WI38 (cell line): ENCODE results near the gene USP17L13.
"Not testable (repeated sequence)": the region's sequence is repeated elsewhere in the genome, so short reads cannot be mapped to it uniquely, and the experiment has no call there.

ENCODE experiments used
- H3K4me3 ChIP-seq: 2 replicates; pipeline ENCODE4 v1.5.1; 2011; ENCODE audit warnings: low read depth, mild to moderate bottlenecking, control low read depth, low read length

USP17L13 gene, protein sequence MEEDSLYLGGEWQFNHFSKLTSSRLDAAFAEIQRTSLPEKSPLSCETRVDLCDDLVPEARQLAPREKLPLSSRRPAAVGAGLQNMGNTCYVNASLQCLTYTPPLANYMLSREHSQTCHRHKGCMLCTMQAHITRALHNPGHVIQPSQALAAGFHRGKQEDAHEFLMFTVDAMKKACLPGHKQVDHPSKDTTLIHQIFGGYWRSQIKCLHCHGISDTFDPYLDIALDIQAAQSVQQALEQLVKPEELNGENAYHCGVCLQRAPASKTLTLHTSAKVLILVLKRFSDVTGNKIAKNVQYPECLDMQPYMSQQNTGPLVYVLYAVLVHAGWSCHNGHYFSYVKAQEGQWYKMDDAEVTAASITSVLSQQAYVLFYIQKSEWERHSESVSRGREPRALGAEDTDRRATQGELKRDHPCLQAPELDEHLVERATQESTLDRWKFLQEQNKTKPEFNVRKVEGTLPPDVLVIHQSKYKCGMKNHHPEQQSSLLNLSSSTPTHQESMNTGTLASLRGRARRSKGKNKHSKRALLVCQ

DNA sequence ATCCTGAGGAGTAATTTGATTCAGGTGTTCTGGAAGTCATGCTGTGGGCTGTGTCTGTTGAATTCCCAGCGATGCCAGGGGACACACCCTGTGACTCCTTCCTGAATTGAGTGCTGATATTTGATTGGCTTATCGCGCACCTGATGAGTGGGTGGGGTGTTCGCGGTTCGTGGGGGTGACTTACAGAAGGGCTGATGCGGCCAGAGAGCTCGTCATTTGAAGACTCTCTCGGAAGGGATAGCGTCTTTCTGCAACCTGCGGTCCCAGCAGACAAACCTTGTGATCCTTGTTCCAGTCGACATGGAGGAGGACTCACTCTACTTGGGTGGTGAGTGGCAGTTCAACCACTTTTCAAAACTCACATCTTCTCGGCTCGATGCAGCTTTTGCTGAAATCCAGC lies at the start of gene USP17L13:
USP17L13 (plus strand) TSS at position 301 of the 400 bp plus-strand sequence; CDS start at position 301, 0 bp downstream.
- H3K4me3 ChIP-seq = not testable (repeated sequence)

DNA sequence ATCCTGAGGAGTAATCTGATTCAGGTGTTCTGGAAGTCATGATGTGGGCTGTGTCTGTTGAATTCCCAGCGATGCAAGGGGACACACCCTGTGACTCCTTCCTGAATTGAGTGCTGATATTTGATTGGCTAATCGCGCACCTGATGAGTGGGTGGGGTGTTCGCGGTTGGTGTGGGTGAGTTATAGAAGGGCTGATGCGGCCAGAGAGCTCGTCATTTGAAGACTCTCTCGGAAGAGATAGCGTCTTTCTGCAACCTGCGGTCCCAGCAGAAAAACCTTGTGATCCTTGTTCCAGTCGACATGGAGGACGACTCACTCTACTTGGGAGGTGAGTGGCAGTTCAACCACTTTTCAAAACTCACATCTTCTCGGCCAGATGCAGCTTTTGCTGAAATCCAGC lies 14.3 kb upstream of the USP17L13 start, which contains the start of gene USP17L10:
USP17L10 (plus strand) TSS at position 301 of the 400 bp plus-strand sequence; CDS start at position 301, 0 bp downstream.
- H3K4me3 ChIP-seq = not testable (repeated sequence)

DNA sequence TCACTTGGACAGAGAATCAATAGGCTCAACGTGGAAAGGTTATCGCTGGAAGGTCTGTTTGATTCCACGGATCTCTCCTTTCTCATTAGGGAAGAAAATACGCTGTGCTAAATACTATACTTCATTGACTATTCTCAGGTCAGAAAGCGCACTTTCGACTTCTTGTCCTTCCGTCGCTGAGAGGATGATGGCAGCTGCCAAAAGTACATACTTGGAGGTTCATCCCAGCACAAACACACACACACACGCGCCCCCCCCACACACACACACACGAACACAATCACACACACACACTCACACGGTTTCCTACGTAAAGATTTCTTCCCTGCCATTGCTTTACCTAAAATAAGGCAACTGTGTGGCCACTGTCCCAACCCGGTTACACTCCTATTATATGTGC lies 10.0 kb upstream of the USP17L13 start:
- H3K4me3 ChIP-seq = not testable (repeated sequence)

DNA sequence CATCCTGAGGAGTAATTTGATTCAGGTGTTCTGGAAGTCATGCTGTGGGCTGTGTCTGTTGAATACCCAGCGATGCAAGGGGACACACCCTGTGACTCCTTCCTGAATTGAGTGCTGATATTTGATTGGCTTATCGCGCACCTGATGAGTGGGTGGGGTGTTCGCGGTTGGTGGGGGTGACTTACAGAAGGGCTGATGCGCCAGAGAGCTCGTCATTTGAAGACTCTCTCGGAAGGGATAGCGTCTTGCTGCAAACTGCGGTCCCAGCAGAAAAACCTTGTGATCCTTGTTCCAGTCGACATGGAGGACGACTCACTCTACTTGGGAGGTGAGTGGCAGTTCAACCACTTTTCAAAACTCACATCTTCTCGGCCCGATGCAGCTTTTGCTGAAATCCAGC lies 9.6 kb upstream of the USP17L13 start, which contains the start of gene USP17L11:
USP17L11 (plus strand) TSS at position 301 of the 400 bp plus-strand sequence; CDS start at position 301, 0 bp downstream.
- H3K4me3 ChIP-seq = not testable (repeated sequence)

DNA sequence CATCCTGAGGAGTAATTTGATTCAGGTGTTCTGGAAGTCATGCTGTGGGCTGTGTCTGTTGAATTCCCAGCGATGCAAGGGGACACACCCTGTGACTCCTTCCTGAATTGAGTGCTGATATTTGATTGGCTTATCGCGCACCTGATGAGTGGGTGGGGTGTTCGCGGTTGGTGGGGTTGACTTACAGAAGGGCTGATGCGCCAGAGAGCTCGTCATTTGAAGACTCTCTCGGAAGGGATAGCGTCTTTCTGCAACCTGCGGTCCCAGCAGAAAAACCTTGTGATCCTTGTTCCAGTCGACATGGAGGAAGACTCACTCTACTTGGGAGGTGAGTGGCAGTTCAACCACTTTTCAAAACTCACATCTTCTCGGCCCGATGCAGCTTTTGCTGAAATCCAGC lies 4.8 kb upstream of the USP17L13 start, which contains the start of gene USP17L12:
USP17L12 (plus strand) TSS at position 301 of the 400 bp plus-strand sequence; CDS start at position 301, 0 bp downstream.
- H3K4me3 ChIP-seq = not testable (repeated sequence)

DNA sequence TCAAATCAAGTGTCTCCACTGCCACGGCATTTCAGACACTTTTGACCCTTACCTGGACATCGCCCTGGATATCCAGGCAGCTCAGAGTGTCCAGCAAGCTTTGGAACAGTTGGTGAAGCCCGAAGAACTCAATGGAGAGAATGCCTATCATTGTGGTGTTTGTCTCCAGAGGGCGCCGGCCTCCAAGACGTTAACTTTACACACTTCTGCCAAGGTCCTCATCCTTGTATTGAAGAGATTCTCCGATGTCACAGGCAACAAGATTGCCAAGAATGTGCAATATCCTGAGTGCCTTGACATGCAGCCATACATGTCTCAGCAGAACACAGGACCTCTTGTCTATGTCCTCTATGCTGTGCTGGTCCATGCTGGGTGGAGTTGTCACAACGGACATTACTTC lies 5.6 kb downstream of the USP17L13 start:
- not testable (repeated sequence) for H3K4me3 ChIP-seq

DNA sequence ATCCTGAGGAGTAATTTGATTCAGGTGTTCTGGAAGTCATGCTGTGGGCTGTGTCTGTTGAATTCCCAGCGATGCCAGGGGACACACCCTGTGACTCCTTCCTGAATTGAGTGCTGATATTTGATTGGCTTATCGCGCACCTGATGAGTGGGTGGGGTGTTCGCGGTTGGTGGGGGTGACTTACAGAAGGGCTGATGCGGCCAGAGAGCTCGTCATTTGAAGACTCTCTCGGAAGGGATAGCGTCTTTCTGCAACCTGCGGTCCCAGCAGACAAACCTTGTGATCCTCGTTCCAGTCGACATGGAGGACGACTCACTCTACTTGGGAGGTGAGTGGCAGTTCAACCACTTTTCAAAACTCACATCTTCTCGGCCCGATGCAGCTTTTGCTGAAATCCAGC lies 9.4 kb downstream of the USP17L13 start, which contains the start of gene USP17L15:
USP17L15 (plus strand) TSS at position 301 of the 400 bp plus-strand sequence; CDS start at position 301, 0 bp downstream.
- not testable (repeated sequence) for H3K4me3 ChIP-seq

DNA sequence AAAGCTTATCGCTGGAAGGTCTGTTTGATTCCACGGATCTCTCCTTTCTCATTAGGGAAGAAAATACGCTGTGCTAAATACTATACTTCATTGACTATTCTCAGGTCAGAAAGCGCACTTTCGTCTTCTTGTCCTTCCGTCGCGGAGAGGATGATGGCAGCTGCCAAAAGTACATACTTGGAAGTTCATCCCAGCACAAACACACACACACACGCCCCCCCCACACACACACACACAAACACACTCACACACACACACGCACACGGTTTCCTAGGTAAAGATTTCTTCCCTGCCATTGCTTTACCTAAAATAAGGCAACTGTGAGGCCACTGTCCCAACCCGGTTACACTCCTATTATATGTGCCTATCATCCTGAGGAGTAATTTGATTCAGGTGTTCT lies 13.8 kb downstream of the USP17L13 start:
- not testable (repeated sequence) for H3K4me3 ChIP-seq

DNA sequence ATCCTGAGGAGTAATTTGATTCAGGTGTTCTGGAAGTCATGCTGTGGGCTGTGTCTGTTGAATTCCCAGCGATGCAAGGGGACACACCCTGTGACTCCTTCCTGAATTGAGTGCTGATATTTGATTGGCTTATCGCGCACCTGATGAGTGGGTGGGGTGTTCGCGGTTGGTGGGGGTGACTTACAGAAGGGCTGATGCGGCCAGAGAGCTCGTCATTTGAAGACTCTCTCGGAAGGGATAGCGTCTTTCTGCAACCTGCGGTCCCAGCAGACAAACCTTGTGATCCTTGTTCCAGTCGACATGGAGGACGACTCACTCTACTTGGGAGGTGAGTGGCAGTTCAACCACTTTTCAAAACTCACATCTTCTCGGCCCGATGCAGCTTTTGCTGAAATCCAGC lies 18.9 kb downstream of the USP17L13 start, which contains the start of gene USP17L17:
USP17L17 (plus strand) TSS at position 301 of the 400 bp plus-strand sequence; CDS start at position 301, 0 bp downstream.
- H3K4me3 ChIP-seq = not testable (repeated sequence)

DNA sequence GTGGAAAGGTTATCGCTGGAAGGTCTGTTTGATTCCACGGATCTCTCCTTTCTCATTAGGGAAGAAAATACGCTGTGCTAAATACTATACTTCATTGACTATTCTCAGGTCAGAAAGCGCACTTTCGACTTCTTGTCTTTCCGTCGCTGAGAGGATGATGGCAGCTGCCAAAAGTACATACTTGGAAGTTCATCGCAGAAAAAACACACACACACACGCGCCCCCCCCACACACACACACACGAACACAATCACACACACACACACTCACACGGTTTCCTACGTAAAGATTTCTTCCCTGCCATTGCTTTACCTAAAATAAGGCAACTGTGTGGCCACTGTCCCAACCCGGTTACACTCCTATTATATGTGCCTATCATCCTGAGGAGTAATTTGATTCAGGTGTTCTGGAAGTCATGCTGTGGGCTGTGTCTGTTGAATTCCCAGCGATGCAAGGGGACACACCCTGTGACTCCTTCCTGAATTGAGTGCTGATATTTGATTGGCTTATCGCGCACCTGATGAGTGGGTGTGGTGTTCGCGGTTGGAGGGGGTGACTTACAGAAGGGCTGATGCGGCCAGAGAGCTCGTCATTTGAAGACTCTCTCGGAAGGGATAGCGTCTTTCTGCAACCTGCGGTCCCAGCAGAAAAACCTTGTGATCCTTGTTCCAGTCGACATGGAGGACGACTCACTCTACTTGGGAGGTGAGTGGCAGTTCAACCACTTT lies 23.4 kb downstream of the USP17L13 start, which contains the start of gene USP17L18:
USP17L18 (plus strand) TSS at position 678 of the 728 bp plus-strand sequence; CDS start at position 678, 0 bp downstream.
- H3K4me3 ChIP-seq = not testable (repeated sequence)

DNA sequence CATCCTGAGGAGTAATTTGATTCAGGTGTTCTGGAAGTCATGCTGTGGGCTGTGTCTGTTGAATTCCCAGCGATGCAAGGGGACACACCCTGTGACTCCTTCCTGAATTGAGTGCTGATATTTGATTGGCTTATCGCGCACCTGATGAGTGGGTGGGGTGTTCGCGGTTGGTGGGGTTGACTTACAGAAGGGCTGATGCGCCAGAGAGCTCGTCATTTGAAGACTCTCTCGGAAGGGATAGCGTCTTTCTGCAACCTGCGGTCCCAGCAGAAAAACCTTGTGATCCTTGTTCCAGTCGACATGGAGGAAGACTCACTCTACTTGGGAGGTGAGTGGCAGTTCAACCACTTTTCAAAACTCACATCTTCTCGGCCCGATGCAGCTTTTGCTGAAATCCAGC lies 28.4 kb downstream of the USP17L13 start, which contains the start of gene USP17L19:
USP17L19 (plus strand) TSS at position 301 of the 400 bp plus-strand sequence; CDS start at position 301, 0 bp downstream.
- not testable (repeated sequence) for H3K4me3 ChIP-seq

DNA sequence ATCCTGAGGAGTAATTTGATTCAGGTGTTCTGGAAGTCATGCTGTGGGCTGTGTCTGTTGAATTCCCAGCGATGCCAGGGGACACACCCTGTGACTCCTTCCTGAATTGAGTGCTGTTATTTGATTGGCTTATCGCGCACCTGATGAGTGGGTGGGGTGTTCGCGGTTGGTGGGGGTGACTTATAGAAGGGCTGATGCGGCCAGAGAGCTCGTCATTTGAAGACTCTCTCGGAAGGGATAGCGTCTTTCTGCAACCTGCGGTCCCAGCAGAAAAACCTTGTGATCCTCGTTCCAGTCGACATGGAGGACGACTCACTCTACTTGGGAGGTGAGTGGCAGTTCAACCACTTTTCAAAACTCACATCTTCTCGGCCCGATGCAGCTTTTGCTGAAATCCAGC lies 33.1 kb downstream of the USP17L13 start, which contains the start of gene USP17L20:
USP17L20 (plus strand) TSS at position 301 of the 400 bp plus-strand sequence; CDS start at position 301, 0 bp downstream.
- not testable (repeated sequence) for H3K4me3 ChIP-seq

DNA sequence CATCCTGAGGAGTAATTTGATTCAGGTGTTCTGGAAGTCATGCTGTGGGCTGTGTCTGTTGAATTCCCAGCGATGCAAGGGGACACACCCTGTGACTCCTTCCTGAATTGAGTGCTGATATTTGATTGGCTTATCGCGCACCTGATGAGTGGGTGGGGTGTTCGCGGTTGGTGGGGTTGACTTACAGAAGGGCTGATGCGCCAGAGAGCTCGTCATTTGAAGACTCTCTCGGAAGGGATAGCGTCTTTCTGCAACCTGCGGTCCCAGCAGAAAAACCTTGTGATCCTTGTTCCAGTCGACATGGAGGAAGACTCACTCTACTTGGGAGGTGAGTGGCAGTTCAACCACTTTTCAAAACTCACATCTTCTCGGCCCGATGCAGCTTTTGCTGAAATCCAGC lies 37.9 kb downstream of the USP17L13 start, which contains the start of gene USP17L21:
USP17L21 (plus strand) TSS at position 301 of the 400 bp plus-strand sequence; CDS start at position 301, 0 bp downstream.
- H3K4me3 ChIP-seq = not testable (repeated sequence)

DNA sequence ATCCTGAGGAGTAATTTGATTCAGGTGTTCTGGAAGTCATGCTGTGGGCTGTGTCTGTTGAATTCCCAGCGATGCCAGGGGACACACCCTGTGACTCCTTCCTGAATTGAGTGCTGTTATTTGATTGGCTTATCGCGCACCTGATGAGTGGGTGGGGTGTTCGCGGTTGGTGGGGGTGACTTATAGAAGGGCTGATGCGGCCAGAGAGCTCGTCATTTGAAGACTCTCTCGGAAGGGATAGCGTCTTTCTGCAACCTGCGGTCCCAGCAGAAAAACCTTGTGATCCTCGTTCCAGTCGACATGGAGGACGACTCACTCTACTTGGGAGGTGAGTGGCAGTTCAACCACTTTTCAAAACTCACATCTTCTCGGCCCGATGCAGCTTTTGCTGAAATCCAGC lies 42.6 kb downstream of the USP17L13 start, which contains the start of gene USP17L22:
USP17L22 (plus strand) TSS at position 301 of the 400 bp plus-strand sequence; CDS start at position 301, 0 bp downstream.
- H3K4me3 ChIP-seq = not testable (repeated sequence)

DNA sequence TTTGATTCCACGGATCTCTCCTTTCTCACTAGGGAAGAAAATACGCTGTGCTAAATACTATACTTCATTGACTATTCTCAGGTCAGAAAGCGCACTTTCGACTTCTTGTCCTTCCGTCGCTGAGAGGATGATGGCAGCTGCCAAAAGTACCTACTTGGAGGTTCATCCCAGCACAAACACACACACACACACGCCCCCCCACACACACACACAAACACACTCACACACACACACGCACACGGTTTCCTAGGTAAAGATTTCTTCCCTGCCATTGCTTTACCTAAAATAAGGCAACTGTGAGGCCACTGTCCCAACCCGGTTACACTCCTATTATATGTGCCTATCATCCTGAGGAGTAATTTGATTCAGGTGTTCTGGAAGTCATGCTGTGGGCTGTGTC lies 47.0 kb downstream of the USP17L13 start:
- not testable (repeated sequence) for H3K4me3 ChIP-seq
